Measurements from ENCODE around the gene CEACAM20. TPM values are rescaled to one million over a fixed set of nuclear protein-coding genes. Genes with fewer than 3 reads are reported as not detected.

CEACAM20 gene
- total RNA-seq, 1 experiment from 2014 or later, result not detected

DNA sequence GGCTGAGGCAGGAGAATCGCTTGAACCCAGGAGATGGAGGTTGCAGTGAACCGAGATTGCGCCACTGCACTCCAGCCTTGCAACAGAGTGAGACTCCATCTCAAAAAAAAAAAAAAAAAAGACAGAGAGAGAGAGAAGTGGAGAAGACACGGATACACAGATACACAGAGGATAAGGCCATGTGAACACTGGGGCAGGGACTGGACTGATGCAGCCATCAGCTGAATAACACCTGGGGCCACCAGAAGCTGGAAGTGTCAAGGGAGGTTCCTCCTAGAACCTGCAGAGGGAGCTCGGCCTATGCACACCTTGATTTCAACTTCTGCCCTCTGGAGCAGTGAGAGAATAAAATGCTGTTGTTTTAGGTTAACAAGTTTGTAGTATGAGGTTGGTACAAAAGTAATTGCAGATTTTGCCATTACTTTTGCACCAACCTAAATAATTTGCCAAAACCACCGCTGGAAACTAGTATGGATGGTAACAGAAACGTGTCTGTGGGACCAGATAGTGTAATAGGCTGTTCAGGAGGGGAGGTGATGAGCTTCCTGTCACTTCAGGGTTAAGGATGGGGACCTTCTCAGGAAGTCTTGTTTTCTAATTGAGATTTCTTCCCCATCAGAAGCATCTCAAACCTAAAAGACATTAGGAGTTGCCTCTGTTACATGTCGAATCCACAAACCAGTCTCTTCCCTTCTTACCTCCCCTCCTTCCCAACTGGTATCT lies 47.5 kb upstream of the CEACAM20 start (continued):
- TF ChIP-seq POLR2A (IDR thresholded peaks at IDR 0.05; ENCODE audit: borderline replicate concordance, extremely low read depth, insufficient read depth, insufficient read length), result no peak
- no peak for TF ChIP-seq FOSL1 (IDR thresholded peaks at IDR 0.05; ENCODE audit: low read depth)
- no peak for TF ChIP-seq EZH2phosphoT487 (IDR thresholded peaks at IDR 0.05; ENCODE audit: borderline replicate concordance)
- no peak for TF ChIP-seq ZNF274 (IDR thresholded peaks at IDR 0.05; ENCODE audit: low read depth, low read length)
- no peak for TF ChIP-seq JUND (IDR thresholded peaks at IDR 0.05)
- TF ChIP-seq CBX3 (IDR thresholded peaks at IDR 0.05; ENCODE audit: low read depth), result 0 out of 2 replicates have a peak, but pooled peaks have one; percentile 16
- no peak for TF ChIP-seq CEBPB (IDR thresholded peaks at IDR 0.05; ENCODE audit: low read depth)
- no peak for TF ChIP-seq SP1 (IDR thresholded peaks at IDR 0.05; ENCODE audit: low read depth)
- peak; percentile 89 for TF ChIP-seq RAD21 (IDR thresholded peaks at IDR 0.05; ENCODE audit: low read depth)
- TF ChIP-seq, protein P1, sequence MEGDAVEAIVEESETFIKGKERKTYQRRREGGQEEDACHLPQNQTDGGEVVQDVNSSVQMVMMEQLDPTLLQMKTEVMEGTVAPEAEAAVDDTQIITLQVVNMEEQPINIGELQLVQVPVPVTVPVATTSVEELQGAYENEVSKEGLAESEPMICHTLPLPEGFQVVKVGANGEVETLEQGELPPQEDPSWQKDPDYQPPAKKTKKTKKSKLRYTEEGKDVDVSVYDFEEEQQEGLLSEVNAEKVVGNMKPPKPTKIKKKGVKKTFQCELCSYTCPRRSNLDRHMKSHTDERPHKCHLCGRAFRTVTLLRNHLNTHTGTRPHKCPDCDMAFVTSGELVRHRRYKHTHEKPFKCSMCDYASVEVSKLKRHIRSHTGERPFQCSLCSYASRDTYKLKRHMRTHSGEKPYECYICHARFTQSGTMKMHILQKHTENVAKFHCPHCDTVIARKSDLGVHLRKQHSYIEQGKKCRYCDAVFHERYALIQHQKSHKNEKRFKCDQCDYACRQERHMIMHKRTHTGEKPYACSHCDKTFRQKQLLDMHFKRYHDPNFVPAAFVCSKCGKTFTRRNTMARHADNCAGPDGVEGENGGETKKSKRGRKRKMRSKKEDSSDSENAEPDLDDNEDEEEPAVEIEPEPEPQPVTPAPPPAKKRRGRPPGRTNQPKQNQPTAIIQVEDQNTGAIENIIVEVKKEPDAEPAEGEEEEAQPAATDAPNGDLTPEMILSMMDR (IDR thresholded peaks at IDR 0.05 in 2 of 3, conservative IDR thresholded peaks at IDR 0.05 in 1 of 3; ENCODE audit: borderline replicate concordance in 1 of 3, insufficient read depth in 1 of 3, low read depth in 2 of 3, low read length in 2 of 3), result peak; percentile 84 to 91 (median 85)
- no peak for TF ChIP-seq SIN3A (IDR thresholded peaks at IDR 0.05; ENCODE audit: low read depth)
- TF ChIP-seq POLR2AphosphoS5 (IDR thresholded peaks at IDR 0.05; ENCODE audit: low read depth, low read length), result no peak
- TF ChIP-seq YY1 (IDR thresholded peaks at IDR 0.05; ENCODE audit: extremely low read depth, insufficient replicate concordance, low read depth, low read length), result no peak

GRCh38 chr19:44575116-44575700 lies 45.7 kb upstream of the CEACAM20 start:
- no peak for DNase-seq (ENCODE audit: low read depth, low spot score)
- Histone ChIP-seq H3K79me2 (ENCODE audit: insufficient read depth, low read length) (no peaks in the 10 kb centered on the region), H3K4me1 (ENCODE audit: control insufficient read depth in 1 of 2, insufficient read depth in 2 of 2, low read length in 2 of 2) (peaks cover 0 to 3% of the 10 kb centered on the region in 2 experiments; a peak in 1 of 4 replicates), H3K36me3 (ENCODE audit: control insufficient read depth in 1 of 2, insufficient read depth in 2 of 2, low read length in 2 of 2) (no peaks in the 10 kb centered on the region), H4K20me1 (ENCODE audit: insufficient read depth) (no peaks in the 10 kb centered on the region), H3K27ac (ENCODE audit: low read depth, low read length) (no peak overlapping the region), H3K9me2 (ENCODE audit: insufficient read depth) (no peaks in the 10 kb centered on the region), H3K27me3 (ENCODE audit: insufficient read depth, low read length) (no peaks in the 10 kb centered on the region), H3K9me3 (ENCODE audit: control insufficient read depth in 1 of 2, insufficient read depth in 1 of 2, low read depth in 1 of 2, low read length in 2 of 2) (no peaks in the 10 kb centered on the region), H2AFZ (ENCODE audit: low read depth, low read length, poor library complexity, severe bottlenecking) (no peak overlapping the region), H3K9ac (ENCODE audit: low read length) (no peak overlapping the region), H3K4me2 (ENCODE audit: low read length) (no peak overlapping the region), H3K4me3 (replicated peaks in 1 of 2; ENCODE audit: low read depth in 1 of 2, low read length in 2 of 2) (no peak overlapping the region)
- ChIA-PET POLR2A (no interaction called here), RAD21 (ENCODE audit: low non-redundant PET in 1 of 2, low total read pairs in 2 of 2, uncharacterized antibody in 2 of 2, unreplicated experiment in 2 of 2) (no interaction called here), CTCF (interaction anchor here (2.3 kb wide), 1 partner anchor 8 kb away, joined by 7 read pairs; no protein-coding TSS in a partner anchor)
- intact Hi-C loops (cut with micrococcal nuclease), result no loop called here
- no peak for ATAC-seq
- no TSS peak for BruUV-seq (replicated peaks)
- TF ChIP-seq ZBTB33 (IDR thresholded peaks at IDR 0.05; ENCODE audit: extremely low read depth, insufficient replicate concordance, low read length) (no peak), TCF7L2 (IDR thresholded peaks at IDR 0.05; ENCODE audit: borderline replicate concordance, extremely low read depth, insufficient read depth, insufficient read length) (no peak), EZH2 (IDR thresholded peaks at IDR 0.05) (no peak), ELF1 (IDR thresholded peaks at IDR 0.05; ENCODE audit: borderline replicate concordance, low read depth) (no peak), ZNF274 (IDR thresholded peaks at IDR 0.05; ENCODE audit: low read depth, low read length) (no peak), SP1 (IDR thresholded peaks at IDR 0.05; ENCODE audit: low read depth) (no peak), ATF3 (IDR thresholded peaks at IDR 0.05) (no peak), YY1 (IDR thresholded peaks at IDR 0.05; ENCODE audit: extremely low read depth, insufficient replicate concordance, low read depth, low read length) (no peak), POLR2A (IDR thresholded peaks at IDR 0.05; ENCODE audit: borderline replicate concordance, extremely low read depth, insufficient read depth, insufficient read length) (no peak)
